ENCODE measurements around the gene COL1A2.

Gene COL1A2

GRCh38 chr7:94400022-94400421 is 5.3 kb downstream of the COL1A2 start:
- ChIA-PET POLR2A (ENCODE audit: low non-redundant PET) (no interaction called here), CTCF (no interaction called here)

GRCh38 chr7:94400643-94401427 is 6.1 kb downstream of the COL1A2 start:
- no peak for DNase-seq (ENCODE audit: low spot score)
- ChIA-PET CTCF (interaction anchor here (0.7 kb wide), 1 partner anchor 228 kb away, joined by 3 read pairs; no protein-coding TSS in a partner anchor), POLR2A (ENCODE audit: low non-redundant PET) (interaction anchor here (0.6 kb wide), 1 partner anchor 1104 kb away, joined by 4 read pairs; no protein-coding TSS in a partner anchor)
- H3K27ac ChIP-seq = no peak overlapping the region
- TF ChIP-seq CTCF (conservative IDR thresholded peaks at IDR 0.05; ENCODE audit: low read depth) = no peak

More at GRCh38 chr7:94400022-94400421, 5.3 kb downstream of the COL1A2 start:
- no peak for TF ChIP-seq CTCF (conservative IDR thresholded peaks at IDR 0.05; ENCODE audit: low read depth)
- H3K27ac ChIP-seq = no peak overlapping the region
- DNase-seq (ENCODE audit: low spot score) = no peak

DNA sequence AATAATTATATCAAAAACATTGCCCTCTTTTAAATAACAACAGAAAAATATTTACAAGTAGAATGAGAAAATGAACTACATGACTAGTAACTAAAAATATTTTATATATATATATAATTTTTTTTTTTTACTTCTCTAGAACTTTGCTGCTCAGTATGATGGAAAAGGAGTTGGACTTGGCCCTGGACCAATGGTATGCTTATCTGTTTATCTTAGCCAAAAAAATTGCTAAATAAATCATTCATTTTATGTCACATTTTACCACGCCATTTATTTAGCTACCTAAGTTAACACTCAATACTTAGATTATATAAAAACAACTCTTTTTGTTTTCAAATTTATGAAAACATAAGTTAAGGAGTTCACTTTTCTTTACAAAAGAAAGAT is 6.7 kb downstream of the COL1A2 start:
- DNase-seq (ENCODE audit: low spot score) = no peak
- POLR2A ChIA-PET (ENCODE audit: low non-redundant PET) = no interaction called here
- CTCF ChIA-PET = no interaction called here
- H3K27ac ChIP-seq = no peak overlapping the region
- no peak for TF ChIP-seq CTCF (conservative IDR thresholded peaks at IDR 0.05; ENCODE audit: low read depth)

- no peak for DNase-seq (ENCODE audit: low spot score)
- TF ChIP-seq CTCF (conservative IDR thresholded peaks at IDR 0.05; ENCODE audit: low read depth) = no peak
- ChIA-PET CTCF (interaction anchor here (0.7 to 1.1 kb wide), 2 partner anchors 9 to 115 kb away, joined by 3 read pairs; no protein-coding TSS in a partner anchor), POLR2A (ENCODE audit: low non-redundant PET) (no interaction called here)
- no peak overlapping the region for H3K27ac ChIP-seq
These were observed 8.9 kb downstream of the COL1A2 start for GRCh38 chr7:94403546-94403945.

DNA sequence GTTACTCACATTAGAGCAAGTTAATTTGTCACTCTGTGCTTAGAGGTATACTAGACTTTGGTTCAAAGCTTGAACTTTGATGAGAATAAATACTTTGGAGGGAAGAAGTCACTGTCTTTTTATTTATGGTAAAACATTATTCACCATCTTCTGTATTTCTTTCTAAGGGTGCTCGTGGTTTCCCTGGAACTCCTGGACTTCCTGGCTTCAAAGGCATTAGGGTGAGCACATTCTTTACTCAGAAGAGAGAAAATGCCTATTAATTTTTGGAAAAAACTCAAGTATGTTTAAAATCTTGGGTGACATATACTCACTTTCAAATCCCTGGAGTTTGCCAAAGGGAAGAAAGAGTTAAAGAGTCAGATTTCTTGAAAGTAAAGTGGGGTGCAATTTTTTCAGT is 10.8 kb downstream of the COL1A2 start:
- ChIA-PET CTCF (no interaction called here), POLR2A (ENCODE audit: low non-redundant PET) (no interaction called here)
- H3K27ac ChIP-seq = no peak overlapping the region
- no peak for DNase-seq (ENCODE audit: low spot score)
- no peak for TF ChIP-seq CTCF (conservative IDR thresholded peaks at IDR 0.05; ENCODE audit: low read depth)

- TF ChIP-seq CTCF (conservative IDR thresholded peaks at IDR 0.05; ENCODE audit: low read depth) = no peak
- DNase-seq (ENCODE audit: low spot score) = no peak
- CTCF ChIA-PET = no interaction called here
- POLR2A ChIA-PET (ENCODE audit: low non-redundant PET) = no interaction called here
- H3K27ac ChIP-seq = no peak overlapping the region
These were observed 12.0 kb downstream of the COL1A2 start for GRCh38 chr7:94406696-94407095.
